Stomach (tissue), 9 donors: ENCODE data around the gene TUT4. TPM values are rescaled to one million over a fixed set of nuclear protein-coding genes. Genes with fewer than 3 reads are reported as not detected.

ENCODE experiments used
- DNase-seq, 2 donors: peaks; one replicate each; pipeline versions ENCODE4 v3.0.0 to v3.0.0-alpha.2; 2013 to 2019
- H3K27ac ChIP-seq, 5 donors: fragments of 200-600 bp in 4 of 5; sonication (generic) in 4 of 5; one replicate each; pipeline ENCODE4 v1.5.1; 2013 to 2019; ENCODE audit warnings: mild to moderate bottlenecking in 1 of 5, moderate library complexity in 1 of 5
- H3K27me3 ChIP-seq, 3 donors: fragments of 200-600 bp; sonication (generic); one replicate each; pipeline ENCODE4 v1.5.1; 2017 to 2019; ENCODE audit warnings: mixed run types in 1 of 3
- H3K36me3 ChIP-seq, 4 donors: fragments of 200-600 bp; sonication (generic); 1 replicate in 3 of 4; 2 replicates in 1 of 4; pipeline ENCODE4 v1.5.1; 2016 to 2019
- H3K4me1 ChIP-seq, 4 donors: fragments of 200-600 bp; sonication (generic); one replicate each; pipeline ENCODE4 v1.5.1; 2016 to 2019
- H3K4me3 ChIP-seq, 4 donors: fragments of 200-600 bp; sonication (generic) in 3 of 4; one replicate each; pipeline ENCODE4 v1.5.1; 2016 to 2019; ENCODE audit warnings: mild to moderate bottlenecking in 1 of 4
- H3K9me3 ChIP-seq, 4 donors: fragments of 200-600 bp; sonication (generic); one replicate each; pipeline ENCODE4 v1.5.1; 2016 to 2019
- CTCF ChIP-seq, 7 experiments: fragments of 450-650 bp in 4 of 7; fragments of 200-600 bp in 3 of 7; sonication (generic) in 3 of 7; IDR thresholded peaks; one replicate each; pipeline ENCODE4 v1.5.1; 2016 to 2019; ENCODE audit warnings: antibody characterized with exemption in 7 of 7, control low read depth in 2 of 7, mild to moderate bottlenecking in 1 of 7
- EP300 ChIP-seq: sonication (generic); formaldehyde crosslinking; IDR thresholded peaks from one replicate; pipeline ENCODE4 v1.6.1; 2017; ENCODE audit warnings: antibody characterized with exemption
- POLR2A ChIP-seq, 4 donors: fragments of 450-650 bp; IDR thresholded peaks; one replicate each; pipeline ENCODE4 v1.6.1; 2016; ENCODE audit warnings: antibody characterized with exemption in 4 of 4, control low read depth in 2 of 4, mild to moderate bottlenecking in 1 of 4, moderate library complexity in 1 of 4
- POLR2AphosphoS5 ChIP-seq, 3 donors: sonication (generic); formaldehyde crosslinking; IDR thresholded peaks; one replicate each; pipeline ENCODE4 v1.6.1; 2016; ENCODE audit warnings: antibody characterized with exemption in 3 of 3
- WGBS, 5 donors: extraction: QIAGEN DNeasy Blood & Tissue Kit in 3 of 5; methylation state at CpG; one replicate each; pipeline versions ENCODE4 v1.1.5 to v1.1.7; 2013 to 2018; 5-methylcytosine and 5-hydroxymethylcytosine counted together
- intact Hi-C: fragments of 100-400 bp; cut with DNase I; formaldehyde crosslinking; loops from one replicate; pipeline ENCODE4 v1.15.1; 2023; ENCODE audit warnings: low total_unique reads
- polyA plus RNA-seq, 3 donors: library from polyadenylated mRNA; stranded (reverse); fragments of 200-250 nt; gene quantifications; one replicate each; pipeline ENCODE4 v1.2.3, GENCODE V29; 2013
- total RNA-seq, 5 donors: library from RNA; depleted of rRNA; stranded (reverse); fragments of >200 nt; gene quantifications; one replicate each; pipeline versions ENCODE4 v1.1.0 to v1.2.3, GENCODE V29; 2014 to 2016
- donor health status: healthy with polysubstance abuse.
- donor health status: Bipolar disorder and iron deficiency.
- donor health status: healthy.

Gene TUT4
- total and polyA plus RNA-seq, 8 donors: 11.8 to 107 (median 37.1) TPM

GRCh38 chr1:52474807-52475206 lies 78.1 kb downstream of the TUT4 start:
- intact Hi-C loops: no loop called here

GRCh38 chr1:52473039-52473438 lies 79.9 kb downstream of the TUT4 start:
- Histone ChIP-seq H3K27me3 (no peaks in the 10 kb centered on the region), H3K4me1 (peaks cover 0 to 4% (median 0%) of the 10 kb centered on the region in 4 donors), H3K9me3 (no peaks in the 10 kb centered on the region), H3K36me3 (peaks cover 0 to 47% (median 33%) of the 10 kb centered on the region in 4 donors), H3K27ac (no peak overlapping the region), H3K4me3 (no peak overlapping the region)
- DNase-seq: no peak
- TF ChIP-seq EP300 (no peak), CTCF (IDR thresholded peaks at IDR 0.05) (no peak), POLR2A (IDR thresholded peaks at IDR 0.05) (no peak), POLR2AphosphoS5 (IDR thresholded peaks at IDR 0.05) (no peak)
- intact Hi-C loops: no loop called here

More at GRCh38 chr1:52474807-52475206, 78.1 kb downstream of the TUT4 start:
- DNase-seq: no peak
- Histone ChIP-seq H3K36me3 (peaks cover 0 to 57% (median 41%) of the 10 kb centered on the region in 4 donors), H3K27ac (no peak overlapping the region), H3K4me1 (peaks cover 0 to 4% (median 0%) of the 10 kb centered on the region in 4 donors), H3K4me3 (no peak overlapping the region), H3K9me3 (no peaks in the 10 kb centered on the region), H3K27me3 (no peaks in the 10 kb centered on the region)
- no peak for TF ChIP-seq POLR2A (IDR thresholded peaks at IDR 0.05)
- TF ChIP-seq CTCF (IDR thresholded peaks at IDR 0.05): no peak
- no peak for TF ChIP-seq POLR2AphosphoS5 (IDR thresholded peaks at IDR 0.05)
- no peak for TF ChIP-seq EP300
- WGBS, 5 donors: 86 to 90% (median 89%) methylated on average over 4 of the region's 4 CpGs

- intact Hi-C loops: no loop called here
- Histone ChIP-seq H3K9me3 (no peaks in the 10 kb centered on the region), H3K4me3 (no peak overlapping the region), H3K27me3 (no peaks in the 10 kb centered on the region), H3K4me1 (peaks cover 0 to 4% (median 0%) of the 10 kb centered on the region in 4 donors), H3K27ac (no peak overlapping the region), H3K36me3 (peaks cover 0 to 40% (median 28%) of the 10 kb centered on the region in 4 donors)
- 87 to 96% (median 95%) methylated on average over 1 of the region's 1 CpG for WGBS, 5 donors
- TF ChIP-seq POLR2AphosphoS5 (IDR thresholded peaks at IDR 0.05): no peak
- no peak for TF ChIP-seq CTCF (IDR thresholded peaks at IDR 0.05)
- no peak for TF ChIP-seq POLR2A (IDR thresholded peaks at IDR 0.05)
- no peak for TF ChIP-seq EP300
- DNase-seq: no peak
Measured at GRCh38 chr1:52472384-52472783, 80.5 kb downstream of the TUT4 start.

- Histone ChIP-seq H3K27ac (no peak overlapping the region), H3K27me3 (no peaks in the 10 kb centered on the region), H3K4me3 (no peak overlapping the region), H3K4me1 (peaks cover 0 to 4% (median 0%) of the 10 kb centered on the region in 4 donors), H3K9me3 (no peaks in the 10 kb centered on the region), H3K36me3 (peaks cover 0 to 17% (median 15%) of the 10 kb centered on the region in 4 donors)
- intact Hi-C loops: no loop called here
- TF ChIP-seq EP300: no peak
- DNase-seq: no peak
- WGBS, 5 donors: 93 to 100% (median 96%) methylated on average over 2 of the region's 2 CpGs
Measured at GRCh38 chr1:52469108-52469507, 83.8 kb downstream of the TUT4 start.

GRCh38 chr1:52463891-52464290 lies 89.0 kb downstream of the TUT4 start:
- 93 to 97% (median 95%) methylated on average over 5 of the region's 5 CpGs for WGBS, 5 donors
- Histone ChIP-seq H3K27ac (no peak overlapping the region), H3K27me3 (no peaks in the 10 kb centered on the region), H3K36me3 (peaks cover 0 to 34% (median 24%) of the 10 kb centered on the region in 4 donors), H3K4me1 (no peaks in the 10 kb centered on the region), H3K4me3 (no peak overlapping the region), H3K9me3 (no peaks in the 10 kb centered on the region)
- no peak for DNase-seq
- intact Hi-C loops: no loop called here
- no peak for TF ChIP-seq POLR2A (IDR thresholded peaks at IDR 0.05)
- TF ChIP-seq EP300: no peak
- TF ChIP-seq POLR2AphosphoS5 (IDR thresholded peaks at IDR 0.05): no peak
- no peak for TF ChIP-seq CTCF (IDR thresholded peaks at IDR 0.05)
